Measurements from ENCODE around the gene KIF3A. TPM values are rescaled to one million over a fixed set of nuclear protein-coding genes. Genes with fewer than 3 reads are reported as not detected.

KIF3A gene
- total RNA-seq, 4 donors from 2014 or later: 5.9 to 203 (median 19.5) TPM

- no peak overlapping the region for H3K4me3 ChIP-seq
- no peak for TF ChIP-seq CTCF (IDR thresholded peaks at IDR 0.05)
- TF ChIP-seq POLR2A (IDR thresholded peaks at IDR 0.05): no peak
- no peaks in the 10 kb centered on the region for H3K36me3 ChIP-seq
- H3K27ac ChIP-seq: no peak overlapping the region
- intact Hi-C loops (cut with DNase I; ENCODE audit: low total_unique reads): no loop called here
- peaks cover 0 to 11% of the 10 kb centered on the region in 2 donors for H3K4me1 ChIP-seq
- H3K9me3 ChIP-seq: no peaks in the 10 kb centered on the region
- DNase-seq: no peak
- H3K27me3 ChIP-seq: peaks cover 3 to 10% of the 10 kb centered on the region in 2 donors
Observed at GRCh38 chr5:132659598-132660493, 77.5 kb downstream of the KIF3A start.

- Histone ChIP-seq H3K27ac (no peak overlapping the region), H3K4me1 (peaks cover 0 to 11% of the 10 kb centered on the region in 2 donors), H3K27me3 (peaks cover 8 to 10% of the 10 kb centered on the region in 2 donors), H3K9me3 (no peaks in the 10 kb centered on the region), H3K36me3 (no peaks in the 10 kb centered on the region), H3K4me3 (no peak overlapping the region)
- intact Hi-C loops (cut with DNase I; ENCODE audit: low total_unique reads): no loop called here
- no peak for DNase-seq
- no peak for TF ChIP-seq POLR2A (IDR thresholded peaks at IDR 0.05)
Observed at GRCh38 chr5:132658381-132659302, 78.7 kb downstream of the KIF3A start.

GRCh38 chr5:132657676-132658380 lies 79.5 kb downstream of the KIF3A start, which contains the start of gene IL13:
Gene IL13, plus strand, starts transcription at chr5:132658173. Its CDS starts 14 bp downstream, at chr5:132658187.
- TF ChIP-seq POLR2A (IDR thresholded peaks at IDR 0.05) (no peak), CTCF (IDR thresholded peaks at IDR 0.05) (no peak)
- Histone ChIP-seq H3K27me3 (peaks cover 10 to 13% of the 10 kb centered on the region in 2 donors), H3K4me1 (peaks cover 0 to 11% of the 10 kb centered on the region in 2 donors), H3K27ac (no peak within 1 kb of the TSS), H3K36me3 (no peaks in the 10 kb centered on the region), H3K9me3 (no peaks in the 10 kb centered on the region), H3K4me3 (no peak within 1 kb of the TSS)
- DNase-seq: no peak
- intact Hi-C loops (cut with DNase I; ENCODE audit: low total_unique reads): no loop called here

- no peak overlapping the region for H3K4me3 ChIP-seq
- DNase-seq: no peak
- no peaks in the 10 kb centered on the region for H3K9me3 ChIP-seq
- intact Hi-C loops (cut with DNase I; ENCODE audit: low total_unique reads): no loop called here
- H3K36me3 ChIP-seq: no peaks in the 10 kb centered on the region
- peaks cover 10 to 13% of the 10 kb centered on the region in 2 donors for H3K27me3 ChIP-seq
- H3K27ac ChIP-seq: no peak overlapping the region
- peaks cover 0 to 11% of the 10 kb centered on the region in 2 donors for H3K4me1 ChIP-seq
- no peak for TF ChIP-seq CTCF (IDR thresholded peaks at IDR 0.05)
Observed at GRCh38 chr5:132656774-132657355, 80.5 kb downstream of the KIF3A start.
